OCI-LY1 (cell line): ENCODE measurements around the gene KLK4.

Experiments used
- H2AFZ ChIP-seq: fragments of 200-600 bp; sonication (generic), shearing (Covaris generic); 2 replicates; pipeline ENCODE4 v1.6.0; 2014; ENCODE audit warnings: antibody characterized with exemption, mild to moderate bottlenecking, low read length
- H3F3A ChIP-seq: fragments of 200-600 bp; sonication (generic), shearing (Covaris generic); 2 replicates; pipeline ENCODE4 v1.6.0; 2014; ENCODE audit warnings: mild to moderate bottlenecking, antibody characterized with exemption, low read length, moderate library complexity; ENCODE audit not compliant: insufficient read depth
- H3K27ac ChIP-seq: fragments of 200-600 bp; sonication (generic); 2 replicates; pipeline ENCODE4 v1.5.1; 2014; ENCODE audit warnings: low read length, mixed run types, mild to moderate bottlenecking, low read depth; ENCODE audit not compliant: poor library complexity, severe bottlenecking
- H3K27me3 ChIP-seq: fragments of 200-600 bp; sonication (generic); 2 replicates; pipeline ENCODE4 v1.6.0; 2014; ENCODE audit warnings: antibody characterized with exemption, mild to moderate bottlenecking, low read length, moderate library complexity; ENCODE audit not compliant: insufficient read depth
- H3K36me3 ChIP-seq: fragments of 200-600 bp; sonication (generic); 2 replicates; pipeline ENCODE4 v1.6.1; 2014; ENCODE audit warnings: mild to moderate bottlenecking, antibody characterized with exemption, low read length, moderate library complexity, mixed read lengths; ENCODE audit not compliant: insufficient read depth
- H3K4me1 ChIP-seq: fragments of 200-600 bp; sonication (generic); 2 replicates; pipeline ENCODE4 v1.5.1; 2014; ENCODE audit warnings: mild to moderate bottlenecking, low read length, moderate library complexity; ENCODE audit not compliant: insufficient read depth, severe bottlenecking
- H3K4me2 ChIP-seq: fragments of 200-600 bp; sonication (generic), shearing (Covaris generic); 2 replicates; pipeline ENCODE4 v1.6.1; 2014; ENCODE audit warnings: low read length
- H3K4me3 ChIP-seq: fragments of 200-600 bp; sonication (generic); 2 replicates; pipeline ENCODE4 v1.5.1; 2014; ENCODE audit warnings: low read length, low read depth, mild to moderate bottlenecking, mixed read lengths; ENCODE audit not compliant: poor library complexity, severe bottlenecking
- H3K79me2 ChIP-seq: fragments of 200-600 bp; shearing (Covaris generic); 2 replicates; pipeline ENCODE4 v1.6.1; 2016; ENCODE audit warnings: mixed run types, low read length, mixed read lengths; ENCODE audit not compliant: insufficient read depth
- H3K9ac ChIP-seq: fragments of 200-600 bp; sonication (generic), shearing (Covaris generic); 2 replicates; pipeline ENCODE4 v1.6.1; 2014; ENCODE audit warnings: mild to moderate bottlenecking, low read length, mixed read lengths
- H3K9me2 ChIP-seq: fragments of 200-600 bp; sonication (generic), shearing (Covaris generic); 2 replicates; pipeline ENCODE4 v1.6.1; 2014; ENCODE audit warnings: low read depth, mild to moderate bottlenecking, low read length, mixed read lengths
- H3K9me3 ChIP-seq: fragments of 200-600 bp; shearing (Covaris generic); 2 replicates; pipeline ENCODE4 v1.6.1; 2014; ENCODE audit warnings: low read length, mixed read lengths
- H4K20me1 ChIP-seq: fragments of 200-600 bp; sonication (generic), shearing (Covaris generic); 2 replicates; pipeline ENCODE4 v1.6.0; 2016; ENCODE audit warnings: mild to moderate bottlenecking, low read length; ENCODE audit not compliant: insufficient read depth
- CTCF ChIP-seq: fragments of 200-600 bp; sonication (generic), shearing (Covaris generic); IDR thresholded peaks from 2 replicates; pipeline ENCODE4 v1.5.1; 2017; ENCODE audit warnings: mild to moderate bottlenecking, antibody characterized with exemption, low read length, moderate library complexity, mixed read lengths
- EZH2 ChIP-seq: fragments of 200-600 bp; sonication (generic), shearing (Covaris generic); IDR thresholded peaks from 2 replicates; pipeline ENCODE4 v1.8.0; 2017; ENCODE audit warnings: borderline replicate concordance, mixed run types, mild to moderate bottlenecking, antibody characterized with exemption, low read length, moderate library complexity, mixed read lengths

The KLK4 gene

GRCh38 chr19:50924586-50924985 lies 13.4 kb upstream of the KLK4 start:
- Histone ChIP-seq H3K79me2 (no peaks in the 10 kb centered on the region), H3K4me2 (no peak overlapping the region), H4K20me1 (no peaks in the 10 kb centered on the region), H3K9ac (no peak overlapping the region), H3K27me3 (no peaks in the 10 kb centered on the region), H2AFZ (no peak overlapping the region), H3F3A (no peaks in the 10 kb centered on the region), H3K36me3 (no peaks in the 10 kb centered on the region), H3K4me3 (no peak overlapping the region), H3K9me2 (no peaks in the 10 kb centered on the region), H3K27ac (no peak overlapping the region), H3K4me1 (no peaks in the 10 kb centered on the region), H3K9me3 (no peaks in the 10 kb centered on the region)
- TF ChIP-seq EZH2 (no peak), CTCF (no peak)

GRCh38 chr19:50922317-50922853 lies 11.2 kb upstream of the KLK4 start:
- H2AFZ ChIP-seq: no peak overlapping the region
- H3K27ac ChIP-seq: no peak overlapping the region
- H3K79me2 ChIP-seq: no peaks in the 10 kb centered on the region
- H3K27me3 ChIP-seq: no peaks in the 10 kb centered on the region
- TF ChIP-seq EZH2 (no peak), CTCF (peak; percentile 83)
- no peaks in the 10 kb centered on the region for H3K4me1 ChIP-seq
- H3K4me3 ChIP-seq: no peak overlapping the region
- no peaks in the 10 kb centered on the region for H3F3A ChIP-seq
- no peaks in the 10 kb centered on the region for H4K20me1 ChIP-seq
- no peak overlapping the region for H3K4me2 ChIP-seq
- H3K9me3 ChIP-seq: no peaks in the 10 kb centered on the region
- H3K9me2 ChIP-seq: no peaks in the 10 kb centered on the region
- no peak overlapping the region for H3K9ac ChIP-seq
- H3K36me3 ChIP-seq: no peaks in the 10 kb centered on the region

- no peak overlapping the region for H3K27ac ChIP-seq
- no peak overlapping the region for H3K4me3 ChIP-seq
- no peak overlapping the region for H3K4me2 ChIP-seq
- no peaks in the 10 kb centered on the region for H3K36me3 ChIP-seq
- H3K9ac ChIP-seq: no peak overlapping the region
- H4K20me1 ChIP-seq: no peaks in the 10 kb centered on the region
- H3K9me2 ChIP-seq: no peaks in the 10 kb centered on the region
- no peaks in the 10 kb centered on the region for H3F3A ChIP-seq
- no peak for TF ChIP-seq EZH2
- no peak for TF ChIP-seq CTCF
- H3K9me3 ChIP-seq: no peaks in the 10 kb centered on the region
- H3K27me3 ChIP-seq: no peaks in the 10 kb centered on the region
- no peaks in the 10 kb centered on the region for H3K79me2 ChIP-seq
- no peaks in the 10 kb centered on the region for H3K4me1 ChIP-seq
- no peak overlapping the region for H2AFZ ChIP-seq
These were observed 10.5 kb upstream of the KLK4 start for GRCh38 chr19:50921426-50922316.
